ENCODE data around the gene MORC3.

DNA sequence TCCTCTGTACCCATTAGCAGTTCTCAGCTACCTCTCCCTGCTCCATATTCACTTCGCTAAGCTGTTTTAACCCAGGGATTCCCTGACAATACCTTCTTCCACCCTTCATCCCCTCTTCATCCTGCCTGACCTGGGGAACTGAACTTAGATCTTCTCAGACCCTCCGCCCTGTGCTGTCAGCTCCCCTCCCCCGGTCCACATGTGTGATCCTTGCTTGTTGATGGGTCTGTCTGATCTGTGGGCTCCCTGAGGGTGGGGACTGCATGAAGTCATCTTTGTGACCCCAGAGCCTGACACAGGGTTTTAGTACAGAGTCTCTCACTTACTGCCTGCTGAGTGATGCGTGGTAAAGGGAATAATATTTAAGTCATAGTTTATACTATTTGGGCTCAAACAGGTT lies 77.0 kb downstream of the MORC3 start:
- TF ChIP-seq, protein P1, sequence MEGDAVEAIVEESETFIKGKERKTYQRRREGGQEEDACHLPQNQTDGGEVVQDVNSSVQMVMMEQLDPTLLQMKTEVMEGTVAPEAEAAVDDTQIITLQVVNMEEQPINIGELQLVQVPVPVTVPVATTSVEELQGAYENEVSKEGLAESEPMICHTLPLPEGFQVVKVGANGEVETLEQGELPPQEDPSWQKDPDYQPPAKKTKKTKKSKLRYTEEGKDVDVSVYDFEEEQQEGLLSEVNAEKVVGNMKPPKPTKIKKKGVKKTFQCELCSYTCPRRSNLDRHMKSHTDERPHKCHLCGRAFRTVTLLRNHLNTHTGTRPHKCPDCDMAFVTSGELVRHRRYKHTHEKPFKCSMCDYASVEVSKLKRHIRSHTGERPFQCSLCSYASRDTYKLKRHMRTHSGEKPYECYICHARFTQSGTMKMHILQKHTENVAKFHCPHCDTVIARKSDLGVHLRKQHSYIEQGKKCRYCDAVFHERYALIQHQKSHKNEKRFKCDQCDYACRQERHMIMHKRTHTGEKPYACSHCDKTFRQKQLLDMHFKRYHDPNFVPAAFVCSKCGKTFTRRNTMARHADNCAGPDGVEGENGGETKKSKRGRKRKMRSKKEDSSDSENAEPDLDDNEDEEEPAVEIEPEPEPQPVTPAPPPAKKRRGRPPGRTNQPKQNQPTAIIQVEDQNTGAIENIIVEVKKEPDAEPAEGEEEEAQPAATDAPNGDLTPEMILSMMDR (IDR thresholded peaks at IDR 0.05; ENCODE audit: insufficient read depth, low read length, poor library complexity, severe bottlenecking): no peak
- TF ChIP-seq EZH2phosphoT487 (conservative IDR thresholded peaks at IDR 0.05; ENCODE audit: low read length): no peak
